HG02973 (cell line): ENCODE measurements around the gene GK.
"Not testable (repeated sequence)": the region's sequence is repeated elsewhere in the genome, so short reads cannot be mapped to it uniquely, and the experiment has no call there.

Experiments
- ATAC-seq: cut with Tn5 transposase; IDR thresholded peaks from one replicate; pipeline ENCODE4 v1.9.1; 2021; ENCODE audit warnings: moderate library complexity; ENCODE audit not compliant: unreplicated experiment

Gene GK

GRCh38 chrX:30653415-30654131 lies at the start of gene GK:
Gene GK (plus strand): TSS chrX:30653423. CDS start chrX:30653538, 115 bp downstream.
- ATAC-seq, result peak; percentile 9

- no peak for ATAC-seq
Observed at GRCh38 chrX:30607155-30607554, 46.1 kb upstream of the GK start.

GRCh38 chrX:30610026-30610425 lies 43.2 kb upstream of the GK start:
- no peak for ATAC-seq

GRCh38 chrX:30612250-30612655 lies 41.0 kb upstream of the GK start:
- no peak for ATAC-seq

GRCh38 chrX:30613721-30614120 lies 39.5 kb upstream of the GK start:
- ATAC-seq, result no peak

GRCh38 chrX:30615229-30615628 lies 38.0 kb upstream of the GK start:
- ATAC-seq, result no peak

- ATAC-seq, result no peak
Observed at GRCh38 chrX:30618160-30618765, 35.0 kb upstream of the GK start.

GRCh38 chrX:30620125-30620524 lies 33.1 kb upstream of the GK start:
- no peak for ATAC-seq

GRCh38 chrX:30620980-30621618 lies 32.1 kb upstream of the GK start:
- ATAC-seq, result no peak

- no peak for ATAC-seq
Observed at GRCh38 chrX:30622361-30622760, 30.9 kb upstream of the GK start.

- no peak for ATAC-seq
Observed at GRCh38 chrX:30626402-30626801, 26.8 kb upstream of the GK start.

- no peak for ATAC-seq
Observed at GRCh38 chrX:30627818-30628652, 25.2 kb upstream of the GK start.

- ATAC-seq, result not testable (repeated sequence)
Observed at GRCh38 chrX:30634070-30634469, 19.2 kb upstream of the GK start.

GRCh38 chrX:30635630-30636029 lies 17.6 kb upstream of the GK start:
- no peak for ATAC-seq

GRCh38 chrX:30637874-30638815 lies 15.1 kb upstream of the GK start:
- ATAC-seq, result no peak

GRCh38 chrX:30639702-30640101 lies 13.5 kb upstream of the GK start:
- not testable (repeated sequence) for ATAC-seq

- no peak for ATAC-seq
Observed at GRCh38 chrX:30642642-30643041, 10.6 kb upstream of the GK start.

GRCh38 chrX:30643313-30643821 lies 9.9 kb upstream of the GK start:
- ATAC-seq, result no peak

- ATAC-seq, result no peak
Observed at GRCh38 chrX:30649859-30650258, 3.4 kb upstream of the GK start.
